GM19438 (cell line): ENCODE measurements around the gene MYO5C.

Experiments used
- ATAC-seq: cut with Tn5 transposase; IDR thresholded peaks from one replicate; pipeline ENCODE4 v1.9.1; 2021; ENCODE audit warnings: low read depth; ENCODE audit not compliant: unreplicated experiment

MYO5C gene

GRCh38 chr15:52295421-52296001 lies at the start of gene MYO5C:
Gene MYO5C (minus strand): TSS chr15:52295804. CDS start chr15:52295636, 168 bp downstream.
- no peak for ATAC-seq

DNA sequence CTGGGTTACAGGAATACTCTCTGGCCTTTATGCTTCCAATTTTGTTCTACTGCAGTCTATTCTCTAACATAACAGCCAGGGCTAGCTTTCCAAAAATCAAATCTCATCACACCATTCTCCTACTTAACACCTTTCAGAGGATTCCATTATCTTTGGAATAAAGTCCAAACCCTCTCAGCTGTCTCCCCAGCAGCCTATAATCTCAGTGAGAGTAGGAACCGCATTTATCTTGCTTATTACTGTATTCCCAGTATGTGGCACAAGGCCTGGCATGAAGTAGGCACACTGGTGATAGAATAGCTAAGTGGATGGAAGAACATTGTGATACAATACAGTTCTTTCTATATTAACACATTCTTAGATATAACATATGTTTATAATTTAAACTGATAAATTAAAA lies 49.0 kb upstream of the MYO5C start:
- ATAC-seq = no peak

- no peak for ATAC-seq
Observed at GRCh38 chr15:52343831-52344230, 48.2 kb upstream of the MYO5C start.

DNA sequence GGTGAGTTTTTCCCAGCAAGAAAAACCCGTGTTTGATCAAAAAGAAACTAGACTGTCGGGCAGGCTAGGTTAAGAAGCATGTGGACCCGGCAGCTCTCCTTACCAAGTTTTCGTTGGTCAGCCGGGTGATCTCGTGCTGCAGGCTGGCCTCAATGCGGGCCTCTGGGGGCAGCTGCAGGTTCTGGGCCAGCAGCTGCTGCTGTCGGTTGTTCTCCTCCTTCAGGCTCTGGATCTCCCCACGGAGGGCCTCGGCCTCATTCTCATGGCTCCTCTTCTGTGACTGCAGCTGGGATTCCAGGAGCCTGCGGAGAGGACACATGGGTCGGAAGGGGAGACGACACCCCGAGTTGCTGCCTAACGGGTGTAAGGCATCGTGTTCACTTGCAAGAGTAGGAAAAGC lies 44.5 kb upstream of the MYO5C start:
- ATAC-seq = no peak

GRCh38 chr15:52338891-52339290 lies 43.3 kb upstream of the MYO5C start:
- ATAC-seq = no peak

GRCh38 chr15:52338058-52338457 lies 42.5 kb upstream of the MYO5C start:
- no peak for ATAC-seq

GRCh38 chr15:52337198-52337853 lies 41.7 kb upstream of the MYO5C start:
- no peak for ATAC-seq

- no peak for ATAC-seq
Observed at GRCh38 chr15:52336529-52336928, 40.9 kb upstream of the MYO5C start.

- ATAC-seq = no peak
Observed at GRCh38 chr15:52334491-52335160, 39.0 kb upstream of the MYO5C start.

DNA sequence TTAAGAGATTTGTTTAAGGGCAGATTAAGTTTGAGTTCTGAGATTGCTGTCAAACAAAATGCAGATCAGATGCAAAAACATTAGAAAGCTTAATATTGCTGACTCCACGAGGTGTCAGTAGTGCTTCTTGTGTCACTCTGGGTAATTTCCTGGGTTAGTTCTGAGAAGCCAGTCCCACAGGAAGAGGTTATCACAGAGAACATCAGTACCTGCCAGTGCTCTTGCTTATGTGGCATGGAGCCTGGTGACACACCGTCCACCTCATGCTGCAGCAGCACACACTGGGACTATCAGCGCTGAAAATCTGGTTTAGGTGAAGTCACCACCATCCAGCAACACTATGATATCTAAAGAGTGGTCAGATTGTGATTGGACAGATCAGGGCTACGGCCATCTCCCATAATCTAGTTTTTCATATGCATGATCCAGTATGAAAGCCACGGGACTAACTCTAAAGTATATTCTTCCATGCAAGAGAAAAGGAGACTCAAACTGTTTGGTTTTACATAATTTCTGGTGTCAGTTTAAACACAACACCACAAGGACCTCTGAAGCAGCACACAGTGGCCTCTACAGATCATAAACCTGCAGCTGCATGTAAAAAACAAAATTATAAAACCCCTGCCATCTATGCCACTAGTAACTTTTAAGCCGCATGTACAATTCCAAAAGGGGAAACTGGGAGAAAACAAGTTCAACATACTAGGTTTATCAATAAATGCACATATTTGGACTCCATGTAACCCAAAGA lies 36.1 kb upstream of the MYO5C start:
- peak; percentile 88 for ATAC-seq

DNA sequence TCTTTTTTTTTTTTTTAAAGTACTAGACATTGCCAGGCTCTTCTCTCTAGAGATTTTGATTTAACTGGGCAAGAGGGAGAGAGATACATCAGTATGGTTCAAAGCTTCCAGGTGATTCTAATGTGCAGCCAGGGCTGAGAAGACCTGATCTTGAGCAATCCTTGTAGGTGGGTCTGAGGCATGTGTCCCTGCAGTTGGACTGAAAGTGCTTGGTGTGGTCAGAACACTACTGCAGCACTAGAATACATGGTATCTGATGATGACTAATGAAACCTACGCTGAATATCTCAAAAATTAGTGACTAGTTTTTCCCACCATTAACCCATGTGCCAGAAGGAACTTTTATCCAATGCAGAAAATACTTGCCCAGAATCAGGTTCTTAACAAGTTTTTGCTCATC lies 34.4 kb upstream of the MYO5C start:
- ATAC-seq = no peak

GRCh38 chr15:52329150-52329549 lies 33.5 kb upstream of the MYO5C start:
- ATAC-seq = no peak

DNA sequence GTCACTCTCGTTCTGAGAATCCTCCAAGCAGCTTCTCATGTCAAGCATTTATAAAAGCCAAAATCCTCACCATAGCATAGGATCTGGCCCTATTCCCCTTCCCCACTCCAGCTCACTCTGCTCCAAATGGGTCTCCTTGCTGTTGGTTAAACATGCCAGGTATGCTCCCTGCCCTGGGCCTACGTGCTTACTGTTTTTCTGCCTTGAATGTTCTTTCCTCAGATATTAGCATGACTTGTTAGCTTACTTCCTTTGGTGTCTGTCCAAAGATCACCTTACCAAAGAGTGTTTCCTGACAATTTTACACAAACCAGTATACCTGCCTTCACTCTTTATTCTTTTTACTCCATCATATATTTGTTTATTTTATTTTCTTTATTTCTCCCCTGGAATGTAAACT lies 33.1 kb upstream of the MYO5C start:
- no peak for ATAC-seq

GRCh38 chr15:52326756-52327155 lies 31.2 kb upstream of the MYO5C start:
- no peak for ATAC-seq

DNA sequence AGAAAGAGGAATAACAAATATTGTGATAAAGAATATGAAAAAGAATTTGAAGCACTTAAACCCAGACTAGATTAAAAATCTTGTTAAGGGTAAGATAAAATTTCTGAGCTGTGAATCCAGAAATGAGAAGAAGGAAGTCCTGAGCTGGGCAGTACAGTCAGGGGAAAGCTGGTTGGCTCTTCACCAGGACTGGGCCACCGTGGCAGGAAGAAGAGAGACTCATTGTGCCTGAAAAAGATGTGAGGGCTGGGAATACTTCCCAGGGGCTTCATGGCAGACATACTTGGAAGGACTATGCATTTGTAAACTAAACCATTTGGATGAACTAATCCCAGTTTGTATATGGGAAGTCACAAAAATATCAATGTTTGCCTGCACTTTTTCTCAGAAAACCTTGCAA lies 28.5 kb upstream of the MYO5C start:
- no peak for ATAC-seq

DNA sequence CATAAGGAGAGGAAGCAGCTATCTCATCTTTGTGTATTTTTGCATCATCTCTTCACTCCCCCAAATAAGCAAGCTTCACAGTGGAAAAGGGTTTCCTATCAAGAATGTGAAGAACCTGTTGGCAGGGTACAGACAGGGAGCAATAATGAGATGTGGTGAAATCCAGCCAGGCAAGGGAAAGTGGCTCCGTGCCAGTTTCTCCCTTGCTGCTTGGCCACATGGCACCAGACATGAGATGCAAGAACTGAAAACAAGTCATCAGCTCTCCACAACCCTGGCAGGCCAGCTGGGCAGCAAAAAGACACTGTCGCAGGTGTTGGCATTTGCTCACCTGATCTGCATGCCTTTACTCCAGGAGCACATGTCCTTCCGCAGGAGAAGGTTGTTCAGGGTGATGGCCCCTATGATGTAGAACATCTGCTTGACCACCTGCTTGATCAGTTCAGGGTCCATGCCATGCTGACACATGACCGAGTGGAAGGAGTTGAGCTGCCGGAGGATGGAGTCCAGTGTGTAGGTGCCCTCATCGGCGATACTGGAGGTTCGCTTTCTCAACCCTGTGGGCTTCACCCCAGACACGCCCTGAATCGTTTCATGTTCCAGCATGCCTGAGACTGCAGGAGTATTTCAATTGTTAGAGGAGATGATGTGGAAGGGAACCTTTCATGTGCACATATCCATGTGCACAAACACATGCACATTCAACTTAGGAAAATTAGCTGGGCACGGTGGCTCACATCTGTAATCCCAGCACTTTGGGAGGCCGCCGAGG lies 23.3 kb upstream of the MYO5C start:
- no peak for ATAC-seq

GRCh38 chr15:52317688-52318087 lies 22.1 kb upstream of the MYO5C start:
- no peak for ATAC-seq

DNA sequence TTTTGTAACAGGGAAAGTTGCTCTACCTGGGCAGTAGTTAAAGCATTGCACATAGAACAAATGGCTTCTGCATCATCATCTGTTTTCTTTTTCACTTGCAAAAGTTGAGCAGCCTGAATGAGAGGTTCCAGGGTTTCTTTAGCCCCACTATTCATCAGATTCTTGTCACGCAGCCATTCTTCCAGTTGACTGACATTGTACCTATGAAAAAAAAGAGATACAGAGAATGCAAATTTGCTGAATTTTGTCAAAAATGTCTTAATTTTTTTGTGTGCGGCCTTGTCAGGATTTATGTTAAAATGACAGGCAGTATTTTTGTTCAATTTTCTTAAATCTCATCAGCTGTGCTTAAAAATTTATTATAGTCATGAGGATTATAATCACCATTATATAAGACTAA lies 21.4 kb upstream of the MYO5C start:
- ATAC-seq = no peak

DNA sequence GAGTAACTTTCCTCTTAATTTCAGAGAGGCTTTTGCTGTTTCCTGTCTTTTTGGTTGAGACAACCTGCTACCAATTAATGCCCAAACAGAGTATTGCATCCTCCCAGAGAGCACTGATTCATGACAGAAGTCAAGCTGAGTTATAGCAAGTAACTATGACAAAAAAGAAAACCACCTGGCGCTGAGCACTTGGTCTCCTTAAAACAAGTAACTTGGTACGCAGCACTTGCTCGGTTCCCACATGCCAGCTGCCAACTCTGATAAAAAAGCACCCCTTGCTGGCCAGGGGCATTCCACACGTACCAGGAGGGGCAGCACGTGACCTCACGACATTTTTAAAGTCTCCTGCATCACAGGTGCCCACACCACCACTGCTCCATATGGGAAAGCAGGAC lies 13.5 kb upstream of the MYO5C start:
- peak; percentile 61 for ATAC-seq

DNA sequence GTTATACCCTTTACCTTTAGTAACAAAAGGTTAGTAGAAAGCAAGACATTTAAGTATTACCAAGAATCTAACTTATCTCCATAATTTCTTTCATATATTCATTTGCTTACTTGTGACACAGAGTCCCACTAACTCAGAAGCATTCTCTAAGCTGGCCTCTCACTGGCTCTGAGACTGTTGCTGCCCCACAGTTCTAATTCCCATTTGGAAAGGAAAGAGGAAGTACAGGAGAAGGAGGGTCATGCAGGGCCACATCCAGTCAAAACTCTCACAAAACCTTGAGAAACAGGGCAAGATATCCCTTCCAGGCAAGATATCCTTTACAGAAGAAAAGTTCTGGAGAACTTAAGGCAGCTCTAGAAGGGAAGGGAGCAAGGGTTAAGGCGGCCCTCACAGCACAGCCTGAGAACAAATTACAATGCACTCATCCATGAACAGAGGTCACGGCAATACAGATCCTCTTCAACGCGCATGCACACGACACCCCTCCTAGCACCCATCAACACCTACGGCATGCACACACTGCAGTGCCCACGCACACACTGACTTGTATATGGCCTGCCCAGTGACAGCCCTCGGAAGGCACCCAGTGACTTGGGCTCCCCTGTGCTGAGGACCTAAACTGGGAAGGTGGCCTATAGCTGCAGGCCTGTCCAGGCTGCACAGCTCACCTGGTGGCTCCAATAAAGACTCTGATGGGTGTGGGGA lies 13.0 kb upstream of the MYO5C start:
- ATAC-seq = peak; percentile 56
